Measurements from ENCODE around the gene FBXO46. TPM values are rescaled to one million over a fixed set of nuclear protein-coding genes. Genes with fewer than 3 reads are reported as not detected.

The FBXO46 gene
- total RNA-seq, 1 donor from 2014 or later, result 23.8 TPM

GRCh38 chr19:45711851-45712698, 18.6 kb downstream of the FBXO46 start:
- intact Hi-C loops (cut with DNase I), result no loop called here
- H3K4me3 ChIP-seq, result no peak overlapping the region
- no peak overlapping the region for H3K27ac ChIP-seq
- DNase-seq (ENCODE audit: extremely low spot score in 2 of 2), result no peak
- H3K4me1 ChIP-seq, result peaks cover 9% of the 10 kb centered on the region
- H3K36me3 ChIP-seq, result peaks cover 0 to 22% of the 10 kb centered on the region in 2 donors
- no peaks in the 10 kb centered on the region for H3K27me3 ChIP-seq
- TF ChIP-seq, protein P1, sequence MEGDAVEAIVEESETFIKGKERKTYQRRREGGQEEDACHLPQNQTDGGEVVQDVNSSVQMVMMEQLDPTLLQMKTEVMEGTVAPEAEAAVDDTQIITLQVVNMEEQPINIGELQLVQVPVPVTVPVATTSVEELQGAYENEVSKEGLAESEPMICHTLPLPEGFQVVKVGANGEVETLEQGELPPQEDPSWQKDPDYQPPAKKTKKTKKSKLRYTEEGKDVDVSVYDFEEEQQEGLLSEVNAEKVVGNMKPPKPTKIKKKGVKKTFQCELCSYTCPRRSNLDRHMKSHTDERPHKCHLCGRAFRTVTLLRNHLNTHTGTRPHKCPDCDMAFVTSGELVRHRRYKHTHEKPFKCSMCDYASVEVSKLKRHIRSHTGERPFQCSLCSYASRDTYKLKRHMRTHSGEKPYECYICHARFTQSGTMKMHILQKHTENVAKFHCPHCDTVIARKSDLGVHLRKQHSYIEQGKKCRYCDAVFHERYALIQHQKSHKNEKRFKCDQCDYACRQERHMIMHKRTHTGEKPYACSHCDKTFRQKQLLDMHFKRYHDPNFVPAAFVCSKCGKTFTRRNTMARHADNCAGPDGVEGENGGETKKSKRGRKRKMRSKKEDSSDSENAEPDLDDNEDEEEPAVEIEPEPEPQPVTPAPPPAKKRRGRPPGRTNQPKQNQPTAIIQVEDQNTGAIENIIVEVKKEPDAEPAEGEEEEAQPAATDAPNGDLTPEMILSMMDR (IDR thresholded peaks at IDR 0.05), result no peak
- TF ChIP-seq POLR2A (IDR thresholded peaks at IDR 0.05) (no peak), POLR2AphosphoS5 (IDR thresholded peaks at IDR 0.05; ENCODE audit: insufficient read depth in 1 of 2, low read depth in 1 of 2) (no peak)
- H3K9me3 ChIP-seq, result no peaks in the 10 kb centered on the region

DNA sequence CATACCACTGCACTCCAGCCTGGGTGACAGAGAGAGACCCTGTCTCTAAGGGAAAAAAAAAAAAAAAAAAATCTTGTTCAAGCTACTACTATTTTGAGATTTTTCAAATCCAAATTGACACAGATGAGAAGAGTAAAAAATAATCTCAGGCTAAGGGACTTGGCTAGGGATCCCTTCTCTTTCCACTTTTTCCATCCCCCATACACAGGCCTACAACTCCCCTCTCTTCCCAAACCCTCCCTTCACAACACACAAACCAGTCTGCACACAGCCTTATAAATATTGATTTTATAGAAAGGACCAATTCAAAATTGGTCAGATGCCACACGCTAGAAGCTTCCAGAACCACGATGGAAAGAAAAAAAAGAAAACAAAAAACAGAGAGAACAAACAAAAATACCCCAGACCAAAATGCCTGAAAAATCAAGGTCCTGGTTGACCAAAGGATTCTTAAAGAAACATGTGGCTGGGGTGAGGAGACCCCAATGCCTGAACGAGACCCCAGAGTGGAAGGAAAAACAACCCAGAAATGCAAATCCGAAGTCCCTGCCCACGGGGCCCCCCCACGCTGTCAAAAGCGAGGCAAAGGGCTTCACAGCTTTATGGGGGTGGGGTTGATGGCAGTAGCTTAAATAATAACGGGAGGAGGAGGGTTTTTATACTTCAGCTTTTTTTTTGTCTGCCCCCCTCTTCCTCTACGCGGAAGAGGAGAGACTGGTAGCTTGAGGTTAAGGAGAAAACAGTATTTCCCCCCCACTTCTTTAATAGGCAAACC, 20.2 kb downstream of the FBXO46 start:
- H3K4me1 ChIP-seq, result no peaks in the 10 kb centered on the region
- H3K27me3 ChIP-seq, result no peaks in the 10 kb centered on the region
- intact Hi-C loops (cut with DNase I), result no loop called here
- H3K4me3 ChIP-seq, result no peak overlapping the region
- H3K27ac ChIP-seq, result no peak overlapping the region
- H3K36me3 ChIP-seq, result peaks cover 0 to 22% of the 10 kb centered on the region in 2 donors
- DNase-seq (ENCODE audit: extremely low spot score in 2 of 2), result no peak
- no peaks in the 10 kb centered on the region for H3K9me3 ChIP-seq
- no peak for TF ChIP-seq POLR2AphosphoS5 (IDR thresholded peaks at IDR 0.05; ENCODE audit: insufficient read depth in 1 of 2, low read depth in 1 of 2)
- no peak for TF ChIP-seq POLR2A (IDR thresholded peaks at IDR 0.05)
- TF ChIP-seq, protein P1 (IDR thresholded peaks at IDR 0.05), result no peak

GRCh38 chr19:45705710-45706415, 24.8 kb downstream of the FBXO46 start:
- no peaks in the 10 kb centered on the region for H3K9me3 ChIP-seq
- no peaks in the 10 kb centered on the region for H3K27me3 ChIP-seq
- TF ChIP-seq POLR2AphosphoS5 (IDR thresholded peaks at IDR 0.05; ENCODE audit: insufficient read depth in 1 of 2, low read depth in 1 of 2), result no peak
- no peak for TF ChIP-seq POLR2A (IDR thresholded peaks at IDR 0.05)
- TF ChIP-seq, protein P1 (IDR thresholded peaks at IDR 0.05), result no peak
- intact Hi-C loops (cut with DNase I), result no loop called here
- no peak overlapping the region for H3K4me3 ChIP-seq
- H3K4me1 ChIP-seq, result no peaks in the 10 kb centered on the region
- peaks cover 0 to 10% of the 10 kb centered on the region in 2 donors for H3K36me3 ChIP-seq
- no peak overlapping the region for H3K27ac ChIP-seq
- no peak for DNase-seq (ENCODE audit: extremely low spot score in 2 of 2)

DNA sequence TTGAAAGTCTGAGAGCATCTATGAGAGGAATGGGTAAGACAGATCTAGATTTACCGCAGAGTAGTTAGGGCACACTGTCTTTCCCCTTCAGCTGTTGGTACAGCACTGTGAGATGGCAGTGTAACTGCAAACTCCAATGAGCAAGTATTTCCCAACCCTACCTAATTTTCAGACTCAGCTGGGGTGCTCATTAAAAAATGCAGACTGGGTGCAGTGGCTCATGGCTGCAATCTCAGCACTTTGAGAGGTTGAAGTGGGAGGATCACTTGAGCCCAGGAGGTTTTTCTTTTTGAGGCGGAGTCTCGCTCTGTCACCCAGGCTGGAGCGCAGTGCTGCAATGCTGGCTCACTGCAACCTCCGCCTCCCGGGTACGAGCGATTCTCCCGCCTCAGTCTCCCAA, 25.6 kb downstream of the FBXO46 start:
- peaks cover 0 to 10% of the 10 kb centered on the region in 2 donors for H3K36me3 ChIP-seq
- intact Hi-C loops (cut with DNase I), result no loop called here
- no peak for DNase-seq (ENCODE audit: extremely low spot score in 2 of 2)
- no peaks in the 10 kb centered on the region for H3K4me1 ChIP-seq
- TF ChIP-seq POLR2A (IDR thresholded peaks at IDR 0.05), result no peak
- TF ChIP-seq POLR2AphosphoS5 (IDR thresholded peaks at IDR 0.05; ENCODE audit: insufficient read depth in 1 of 2, low read depth in 1 of 2), result no peak
- TF ChIP-seq, protein P1 (IDR thresholded peaks at IDR 0.05), result no peak
- H3K9me3 ChIP-seq, result no peaks in the 10 kb centered on the region
- no peaks in the 10 kb centered on the region for H3K27me3 ChIP-seq
- H3K27ac ChIP-seq, result no peak overlapping the region
- H3K4me3 ChIP-seq, result no peak overlapping the region
